GM13976 (cell line): Measurements from ENCODE around the gene WNT2B.

Experiments used
- DNase-seq: peaks from one replicate; pipeline ENCODE4 v3.0.0; 2012; ENCODE audit warnings: low spot score
- CTCF ChIP-seq: IDR thresholded peaks from 2 replicates; pipeline ENCODE4 v1.5.1; 2012; ENCODE audit warnings: borderline replicate concordance, mild to moderate bottlenecking; ENCODE audit not compliant: insufficient read depth; ENCODE audit errors: extremely low read depth, missing control alignments, control extremely low read depth
- in situ Hi-C: fragments of 300-500 bp; cut with MboI; formaldehyde crosslinking; loops from one replicate; pipeline ENCODE4 v1.12.0; 2022; ENCODE audit warnings: low sequenced_read_pairs, mixed read lengths, inconsistent platforms; ENCODE audit not compliant: unreplicated experiment

The WNT2B gene

DNA sequence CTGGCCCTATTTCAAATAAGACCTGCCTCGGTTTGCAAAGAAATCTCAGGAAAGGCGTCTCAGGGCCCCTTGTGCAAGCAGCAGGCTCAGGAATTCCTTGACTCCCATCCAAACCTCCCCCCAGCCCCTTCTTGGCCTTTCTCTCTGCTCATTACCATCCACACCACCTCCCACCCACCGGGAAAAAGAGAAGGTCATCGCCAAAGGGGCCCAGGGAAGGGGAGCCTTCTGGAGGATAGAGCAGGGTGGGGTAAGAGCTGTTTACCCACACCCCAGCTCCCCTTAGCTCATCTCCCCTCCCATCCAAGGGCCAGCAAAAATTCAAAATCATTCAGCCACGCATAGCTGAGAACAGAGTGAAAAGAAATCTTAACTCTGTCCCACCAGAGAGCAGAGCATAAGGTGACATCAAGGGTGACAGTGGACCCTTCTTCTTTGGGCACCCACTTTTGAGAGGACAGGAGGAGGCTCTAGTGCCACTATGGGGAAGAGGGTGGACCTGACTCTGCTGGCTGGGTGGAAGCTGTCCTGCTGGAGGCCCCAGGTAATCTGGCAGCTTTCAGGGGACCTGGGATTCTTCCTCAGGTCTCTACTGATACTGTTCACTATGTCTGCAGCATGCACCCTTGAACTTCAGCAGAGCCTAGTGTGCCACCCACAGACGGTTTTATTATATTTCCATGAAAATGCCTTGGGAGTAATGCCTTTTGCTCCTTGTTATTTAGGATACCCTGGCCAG lies 3.9 kb upstream of the WNT2B start:
- no peak for TF ChIP-seq CTCF
- DNase-seq = no peak
- in situ Hi-C loops = loop anchor here (10.0 kb wide), 1 partner anchor 200 kb away; the partner anchor contains the start of gene RHOC

DNA sequence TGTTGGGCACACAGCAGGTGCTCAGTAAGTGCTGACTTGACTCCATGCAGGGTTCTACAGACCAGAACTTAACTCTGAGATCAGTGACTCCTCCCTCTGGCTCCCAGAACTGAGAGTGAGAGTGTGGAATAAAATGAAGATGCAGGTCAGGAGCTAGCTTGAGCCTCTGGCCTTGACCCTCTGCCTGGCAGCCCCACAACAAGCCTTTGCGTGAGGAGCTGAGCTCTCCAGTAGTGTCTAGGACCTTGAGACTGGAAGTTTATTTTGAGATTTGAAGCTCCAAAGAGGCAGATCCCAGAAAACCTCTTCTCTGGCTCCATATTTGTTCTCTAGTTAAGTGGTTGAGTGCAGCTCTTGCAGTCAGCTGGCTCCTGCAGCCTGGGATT lies 3.4 kb upstream of the WNT2B start:
- DNase-seq = no peak
- in situ Hi-C loops = loop anchor here (10.0 kb wide), 1 partner anchor 199 kb away; the partner anchor contains the start of gene RHOC
- no peak for TF ChIP-seq CTCF

GRCh38 chr1:112505878-112506277 lies 2.9 kb upstream of the WNT2B start:
- in situ Hi-C loops = loop anchor here (10.0 kb wide), 1 partner anchor 199 kb away; the partner anchor contains the start of gene RHOC
- DNase-seq = no peak
- TF ChIP-seq CTCF = no peak

- no peak for TF ChIP-seq CTCF
- DNase-seq = no peak
- in situ Hi-C loops = loop anchor here (10.0 kb wide), 1 partner anchor 198 kb away; the partner anchor contains the start of gene RHOC
Measured at GRCh38 chr1:112506306-112506705, 2.5 kb upstream of the WNT2B start.

DNA sequence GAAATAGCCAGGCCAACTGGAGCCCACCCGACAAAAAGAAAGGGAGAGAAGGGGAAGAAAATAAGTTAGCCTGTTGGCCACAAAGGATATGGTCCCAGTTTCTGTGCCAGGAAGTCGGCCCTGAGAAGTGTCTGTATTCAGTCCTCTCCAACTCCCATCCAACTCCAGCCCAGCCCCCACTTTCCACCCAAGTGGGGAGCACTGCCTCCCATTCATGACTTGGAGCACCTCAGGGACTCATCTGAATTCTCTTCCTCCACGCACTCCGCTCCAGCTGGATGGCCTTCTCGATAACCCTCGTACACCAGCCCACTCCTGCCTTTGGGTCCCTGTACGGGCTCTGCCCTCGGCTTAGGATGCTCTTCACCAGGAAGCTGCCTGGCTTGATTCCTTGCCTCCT lies 2.0 kb upstream of the WNT2B start:
- no peak for TF ChIP-seq CTCF
- in situ Hi-C loops = loop anchor here (10.0 kb wide), 1 partner anchor 198 kb away; the partner anchor contains the start of gene RHOC
- no peak for DNase-seq

DNA sequence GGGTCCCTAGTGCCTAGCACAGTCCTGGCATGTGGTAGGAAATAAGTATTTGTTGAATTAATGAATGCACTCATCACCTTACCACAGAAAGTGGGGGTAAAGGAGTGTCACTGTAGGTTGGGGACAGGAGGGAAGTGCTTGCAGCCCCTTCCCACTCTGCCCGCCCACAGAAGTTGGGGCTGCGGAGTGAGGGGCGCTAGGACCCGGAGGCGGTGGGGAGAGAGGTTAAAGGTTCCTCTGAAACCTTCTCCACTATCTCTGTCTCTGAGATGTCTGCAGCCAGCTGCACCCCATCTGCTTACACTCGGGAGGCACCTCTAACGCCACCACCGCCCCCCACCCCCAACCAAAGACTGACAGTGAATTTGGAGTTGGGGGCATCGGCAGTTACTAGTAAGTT lies 1.4 kb upstream of the WNT2B start:
- in situ Hi-C loops = loop anchor here (10.0 kb wide), 1 partner anchor 197 kb away; the partner anchor contains the start of gene RHOC
- DNase-seq = no peak
- TF ChIP-seq CTCF = no peak
